Heart left ventricle (tissue), 16 donors: Measurements from ENCODE around the gene SLC9B2. TPM values are rescaled to one million over a fixed set of nuclear protein-coding genes. Genes with fewer than 3 reads are reported as not detected.

Source experiments
- ATAC-seq, 4 donors: fragments of 200-7000 bp; cut with Tn5 transposase; one replicate each; pipeline ENCODE4 v1.9.1; 2020 to 2022; ENCODE audit warnings: moderate library complexity in 4 of 4, mild to moderate bottlenecking in 3 of 4, moderate number of reproducible peaks in 1 of 4
- DNase-seq, 5 donors: peaks; one replicate each; pipeline ENCODE4 v3.0.0-alpha.2; 2020
- H3K27ac ChIP-seq, 12 donors: fragments of 200-600 bp; sonication (generic) in 4 of 12; one replicate each; pipeline versions ENCODE4 v1.5.0 to v1.8.0; 2016 to 2022; ENCODE audit warnings: mild to moderate bottlenecking in 2 of 12
- H3K27me3 ChIP-seq, 9 donors: fragments of 200-600 bp; sonication (generic) in 2 of 9; one replicate each; pipeline versions ENCODE4 v1.5.1 to v1.8.0; 2016 to 2022; ENCODE audit warnings: mild to moderate bottlenecking in 3 of 9
- H3K36me3 ChIP-seq, 9 donors: fragments of 200-600 bp; sonication (generic) in 2 of 9; one replicate each; pipeline versions ENCODE4 v1.5.0 to v1.8.0; 2018 to 2022; ENCODE audit warnings: mild to moderate bottlenecking in 2 of 9
- H3K4me1 ChIP-seq, 12 donors: fragments of 200-600 bp; sonication (generic) in 4 of 12; one replicate each; pipeline versions ENCODE4 v1.5.0 to v1.8.0; 2016 to 2022; ENCODE audit warnings: mild to moderate bottlenecking in 3 of 12
- H3K4me3 ChIP-seq, 12 donors: fragments of 200-600 bp; sonication (generic) in 4 of 12; one replicate each; pipeline versions ENCODE4 v1.5.0 to v1.8.0; 2017 to 2022; ENCODE audit warnings: mild to moderate bottlenecking in 9 of 12, moderate library complexity in 4 of 12
- H3K9me3 ChIP-seq, 12 donors: fragments of 200-600 bp; sonication (generic) in 4 of 12; one replicate each; pipeline versions ENCODE4 v1.5.0 to v1.8.0; 2016 to 2022; ENCODE audit warnings: mild to moderate bottlenecking in 1 of 12
- CTCF ChIP-seq, 12 donors: fragments of 200-600 bp; sonication (generic) in 4 of 12; IDR thresholded peaks; one replicate each; pipeline versions ENCODE4 v1.5.0 to v1.8.0; 2018 to 2022; ENCODE audit warnings: antibody characterized with exemption in 12 of 12, mild to moderate bottlenecking in 5 of 12
- POLR2A ChIP-seq, 2 donors: fragments of 450-650 bp; IDR thresholded peaks; one replicate each; pipeline ENCODE4 v1.6.1; 2017; ENCODE audit warnings: antibody characterized with exemption in 2 of 2, mild to moderate bottlenecking in 2 of 2, moderate library complexity in 2 of 2
- WGBS, 4 donors: extraction: QIAGEN DNeasy Blood & Tissue Kit in 2 of 4; methylation state at CpG; one replicate each; pipeline versions ENCODE4 v1.1.5 to v1.1.7; 2013 to 2018; 5-methylcytosine and 5-hydroxymethylcytosine counted together
- intact Hi-C, 10 donors: fragments of 100-400 bp; cut with DNase I; formaldehyde crosslinking; loops; one replicate each; pipeline versions ENCODE4 v1.11.1 to v1.14.2; 2022
- polyA plus RNA-seq, 2 donors: library from polyadenylated mRNA; stranded (reverse); fragments of 200-250 nt; gene quantifications; one replicate each; pipeline ENCODE4 v1.2.3, GENCODE V29; 2013
- total RNA-seq, 9 donors: library from RNA; depleted of rRNA in 2 of 9; stranded (reverse); fragments of >200 nt in 2 of 9; fragmentation: NEBNext Ultra II Directional in 3 of 9; extraction: Animal tissue kit (Norgen Biotek cat#: 25700) in 3 of 9; gene quantifications; one replicate each; pipeline versions ENCODE4 v1.1.0 to v1.2.4, GENCODE V29; 2016 to 2023
- donor health status: ischemic (EF 13 %, LVEDD 7.1; RV severe dilation, severe dysfunction).
- donor health status: healthy with polysubstance abuse.
- donor health status: DM: no; HTN: yes; CAD: no.
- donor health status: DM: no; HTN: no; CAD: no.
- donor health status: ischemic (EF 25% LVEDD 6.9; RV normal size, moderate dysfunction).
- donor health status: ischemic (EF 25% LVEDD 5.7; RV mildly dilated, moderate dysfunction).
- donor health status: healthy.
- donor health status: DM: yes; HTN: yes; CAD: no.
- donor health status: ischemic (EF 35%, LVEDD 5.7; RV mildly dilated, moderate dysfunction).
- donor health status: nonischemic (EF 11% LVEDD 7.7; RV severe dilation, severe dysfunction).
- donor health status: DM: yes; HTN: yes; CAD: no.
- donor health status: PGD.
- donor health status: ischemic (EF 29% LVEDD 5.4; RV normal size, mild dysfunction).
- donor health status: nonischemic (EF 23%, LVEDD 6.1; RV moderate dilation, normal function).

Gene SLC9B2
- total and polyA plus RNA-seq, 11 donors, result 1.4 to 7.1 (median 4.6) TPM

GRCh38 chr4:102988429-102989020 lies 88.0 kb downstream of the SLC9B2 start:
- H3K4me3 ChIP-seq, result no peak overlapping the region
- DNase-seq (no peak), ATAC-seq (no peak)
- H3K27ac ChIP-seq, result no peak overlapping the region
- intact Hi-C loops, result no loop called here
- H3K27me3 ChIP-seq, result no peaks in the 10 kb centered on the region
- H3K4me1 ChIP-seq, result no peaks in the 10 kb centered on the region
- no peaks in the 10 kb centered on the region for H3K36me3 ChIP-seq
- H3K9me3 ChIP-seq, result peaks cover 0 to 3% (median 0%) of the 10 kb centered on the region in 12 donors
- WGBS, 4 donors, result 93 to 99% (median 97%) methylated on average over 1 of the region's 1 CpG
- TF ChIP-seq POLR2A (IDR thresholded peaks at IDR 0.05) (no peak), CTCF (IDR thresholded peaks at IDR 0.05) (no peak)

GRCh38 chr4:102981005-102981404 lies 95.6 kb downstream of the SLC9B2 start:
- ATAC-seq (no peak), DNase-seq (no peak)
- H3K4me3 ChIP-seq, result no peak overlapping the region
- 92 to 96% (median 95%) methylated on average over 2 of the region's 2 CpGs for WGBS, 4 donors
- peaks cover 0 to 16% (median 2%) of the 10 kb centered on the region in 12 donors for H3K9me3 ChIP-seq
- no peak for TF ChIP-seq CTCF (IDR thresholded peaks at IDR 0.05)
- no peaks in the 10 kb centered on the region for H3K27me3 ChIP-seq
- H3K27ac ChIP-seq, result no peak overlapping the region
- intact Hi-C loops, result no loop called here
- no peaks in the 10 kb centered on the region for H3K4me1 ChIP-seq
- no peaks in the 10 kb centered on the region for H3K36me3 ChIP-seq

Other genes with a start within 250 kb of the SLC9B2 start
- 100 to 1,000 TPM; 216 to 381 (median 258) TPM for gene UBE2D3, start 249.2 kb downstream of the SLC9B2 start, total RNA-seq
- gene UBE2D3, start 249.2 kb downstream of the SLC9B2 start, polyA plus RNA-seq, result 100 to 1,000 TPM in 1 of 2 donors, 10 to 100 TPM in 1; 87.4 to 351 TPM
- 10 to 100 TPM in 7 of 9 donors, 1 to 10 TPM in 2; 9.0 to 22.3 (median 18.4) TPM for gene CISD2, start 207.8 kb downstream of the SLC9B2 start, total RNA-seq
- 10 to 100 TPM; 11.3 to 35.8 TPM for gene CISD2, start 207.8 kb downstream of the SLC9B2 start, polyA plus RNA-seq
- 1 to 10 TPM in 2 of 9 donors, under 1 TPM in 4, not detected in 3; 0.28 to 1.8 (median 0.61) TPM for gene SLC9B1, start 57.1 kb downstream of the SLC9B2 start, total RNA-seq
- gene SLC9B1, start 57.1 kb downstream of the SLC9B2 start, polyA plus RNA-seq, result under 1 TPM; 0.07 to 0.15 TPM
- gene BDH2, start 23.1 kb upstream of the SLC9B2 start, total RNA-seq, result 10 to 100 TPM; 20.3 to 38.0 (median 25.8) TPM
- 10 to 100 TPM; 21.4 to 23.0 TPM for gene BDH2, start 23.1 kb upstream of the SLC9B2 start, polyA plus RNA-seq
- gene CENPE, start 121.6 kb upstream of the SLC9B2 start, total RNA-seq, result 1 to 10 TPM in 3 of 9 donors, under 1 TPM in 6; 0.06 to 7.7 (median 0.86) TPM
- gene CENPE, start 121.6 kb upstream of the SLC9B2 start, polyA plus RNA-seq, result under 1 TPM; 0.08 to 0.17 TPM